IMR-90 (cell line): ENCODE measurements around the gene LRRC75A. TPM values are rescaled to one million over a fixed set of nuclear protein-coding genes. Genes with fewer than 3 reads are reported as not detected.

Experiments used
- ATAC-seq: fragments of 200-7000 bp; cut with Tn5 transposase; 2 replicates; pipeline ENCODE4 v1.9.1; 2020; ENCODE audit warnings: low read depth, mild to moderate bottlenecking, moderate library complexity
- BruUV-seq: library from RNA; stranded (reverse); fragments of 400-500 nt; replicated peaks from 2 replicates; lab custom pipeline; 2021; lab: Mats Ljungman, UMichigan
- CTCF ChIA-PET: fragments of 300-600 bp; formaldehyde crosslinking; extraction: SDS; loops from one replicate; lab custom pipeline; 2021; ENCODE audit warnings: antibody characterized with exemption; lab: Yijun Ruan, JAX
- POLR2A ChIA-PET: fragments of 300-600 bp; sonication (Branson Sonifier 250); formaldehyde crosslinking; loops from one replicate; lab custom pipeline; 2022; ENCODE audit warnings: antibody characterized with exemption; ENCODE audit not compliant: unreplicated experiment; lab: Charles Lee
- DNase-seq: peaks from one replicate; pipeline ENCODE4 v3.0.0; 2013
- H2AFZ ChIP-seq: replicated peaks from 2 replicates; pipeline ENCODE3; 2013; ENCODE audit warnings: low read length, mild to moderate bottlenecking; ENCODE audit not compliant: poor library complexity
- H2AK5ac ChIP-seq: 2 replicates; pipeline ENCODE4 v1.6.1; 2013; ENCODE audit warnings: low read depth, low read length, inconsistent platforms
- H2AK9ac ChIP-seq: replicated peaks from 2 replicates; pipeline ENCODE3; 2013; ENCODE audit warnings: mild to moderate bottlenecking, low read depth, low read length, moderate library complexity; ENCODE audit not compliant: poor library complexity
- H2BK120ac ChIP-seq: 2 replicates; pipeline ENCODE4 v1.6.1; 2013; ENCODE audit warnings: low read depth, low read length, inconsistent platforms
- H2BK15ac ChIP-seq: 3 replicates; pipeline ENCODE4 v1.6.1; 2013; ENCODE audit warnings: low read depth, low read length, inconsistent platforms
- H2BK20ac ChIP-seq: 2 replicates; pipeline ENCODE4 v1.6.1; 2013; ENCODE audit warnings: low read depth, mild to moderate bottlenecking, inconsistent platforms, low read length, moderate library complexity
- H2BK5ac ChIP-seq: 2 replicates; pipeline ENCODE4 v1.6.1; 2013; ENCODE audit warnings: mild to moderate bottlenecking, low read depth, low read length, inconsistent platforms; ENCODE audit not compliant: poor library complexity, severe bottlenecking
- H3K14ac ChIP-seq: replicated peaks from 2 replicates; pipeline ENCODE4 v1.6.1; 2013; ENCODE audit warnings: low read depth, low read length, inconsistent platforms
- H3K18ac ChIP-seq: 2 replicates; pipeline ENCODE4 v1.6.1; 2013; ENCODE audit warnings: low read depth, low read length, control low read depth
- H3K23ac ChIP-seq: 2 replicates; pipeline ENCODE4 v1.6.1; 2013; ENCODE audit warnings: low read depth, low read length, inconsistent platforms
- H3K27ac ChIP-seq: 2 replicates; pipeline ENCODE4 v1.5.1; 2013; ENCODE audit warnings: mild to moderate bottlenecking, control low read depth, low read length; ENCODE audit not compliant: insufficient read depth
- H3K27me3 ChIP-seq: 2 replicates; pipeline ENCODE4 v1.6.1; 2013; ENCODE audit warnings: low read length; ENCODE audit not compliant: control insufficient read depth, insufficient read depth
- H3K36me3 ChIP-seq: 2 replicates; pipeline ENCODE4 v1.6.1; 2013; ENCODE audit warnings: low read length, mixed read lengths; ENCODE audit not compliant: control insufficient read depth, insufficient read depth
- H3K4ac ChIP-seq: 2 replicates; pipeline ENCODE4 v1.6.1; 2013; ENCODE audit warnings: low read depth, low read length, inconsistent platforms
- H3K4me1 ChIP-seq: 2 replicates; pipeline ENCODE4 v1.6.1; 2013; ENCODE audit warnings: low read length, mixed read lengths; ENCODE audit not compliant: control insufficient read depth, insufficient read depth
- H3K4me2 ChIP-seq: 2 replicates; pipeline ENCODE4 v1.6.1; 2013; ENCODE audit warnings: low read depth, mild to moderate bottlenecking, control low read depth, low read length, moderate library complexity
- H3K4me3 ChIP-seq: 2 replicates; pipeline ENCODE4 v1.5.1; 2013; ENCODE audit warnings: low read depth, mild to moderate bottlenecking, control low read depth, low read length, moderate library complexity; ENCODE audit not compliant: insufficient read depth
- H3K56ac ChIP-seq: 2 replicates; pipeline ENCODE4 v1.6.1; 2013; ENCODE audit warnings: low read length, inconsistent platforms; ENCODE audit not compliant: insufficient read depth; ENCODE audit errors: extremely low read depth
- H3K79me1 ChIP-seq, 2 experiments: 2 replicates each; pipeline ENCODE4 v1.6.1; 2013; ENCODE audit warnings: low read length in 2 of 2, inconsistent platforms in 1 of 2, low read depth in 1 of 2
- H3K9ac ChIP-seq: 2 replicates; pipeline ENCODE4 v1.6.1; 2013; ENCODE audit warnings: low read depth, low read length, control low read depth
- H3K9me1 ChIP-seq: 2 replicates; pipeline ENCODE4 v1.6.1; 2013; ENCODE audit warnings: low read length, inconsistent platforms; ENCODE audit not compliant: insufficient read depth
- H3K9me3 ChIP-seq: 2 replicates; pipeline ENCODE4 v1.6.1; 2013; ENCODE audit warnings: low read length; ENCODE audit not compliant: control insufficient read depth, insufficient read depth
- H4K20me1 ChIP-seq: 2 replicates; pipeline ENCODE4 v1.6.1; 2013; ENCODE audit warnings: low read length, inconsistent platforms; ENCODE audit not compliant: insufficient read depth
- H4K5ac ChIP-seq: 2 replicates; pipeline ENCODE4 v1.6.1; 2013; ENCODE audit warnings: mild to moderate bottlenecking, low read depth, low read length, control low read depth
- H4K8ac ChIP-seq, 2 experiments: 2 replicates each; pipeline ENCODE4 v1.6.1; 2013; ENCODE audit warnings: low read depth in 2 of 2, low read length in 2 of 2, control low read depth in 1 of 2, inconsistent platforms in 1 of 2
- H4K91ac ChIP-seq: 2 replicates; pipeline ENCODE4 v1.6.1; 2013; ENCODE audit warnings: low read depth, low read length, inconsistent platforms; ENCODE audit not compliant: insufficient read depth
- BHLHE40 ChIP-seq: fragments of 150-350 bp; IDR thresholded peaks from 2 replicates; pipeline ENCODE4 v1.6.1; 2016; ENCODE audit warnings: mild to moderate bottlenecking, low read depth, low read length
- CEBPB ChIP-seq: IDR thresholded peaks from 2 replicates; pipeline ENCODE4 v1.6.1; 2012; ENCODE audit warnings: low read depth, low read length, improper control_type of control experiment
- CHD1 ChIP-seq: IDR thresholded peaks from 2 replicates; pipeline ENCODE4 v1.6.1; 2012; ENCODE audit warnings: low read depth, low read length, improper control_type of control experiment
- MAFK ChIP-seq: IDR thresholded peaks from 2 replicates; pipeline ENCODE4 v1.6.1; 2012; ENCODE audit warnings: low read depth, low read length, improper control_type of control experiment
- MAZ ChIP-seq: IDR thresholded peaks from 2 replicates; pipeline ENCODE4 v1.6.1; 2012; ENCODE audit warnings: low read depth, mild to moderate bottlenecking, low read length, improper control_type of control experiment, moderate library complexity, borderline replicate concordance
- MXI1 ChIP-seq: IDR thresholded peaks from 2 replicates; pipeline ENCODE4 v1.6.1; 2012; ENCODE audit warnings: low read depth, mild to moderate bottlenecking, low read length, moderate library complexity, borderline replicate concordance
- NFE2L2 ChIP-seq: fragments of 150-350 bp; IDR thresholded peaks from 2 replicates; pipeline ENCODE4 v1.6.1; 2016; ENCODE audit warnings: low read depth, mild to moderate bottlenecking, low read length
- POLR2A ChIP-seq: IDR thresholded peaks from 2 replicates; pipeline ENCODE4 v1.6.1; 2012; ENCODE audit warnings: mild to moderate bottlenecking, low read depth, low read length
- RAD21 ChIP-seq: IDR thresholded peaks from 2 replicates; pipeline ENCODE4 v1.6.1; 2012; ENCODE audit warnings: low read length, improper control_type of control experiment
- RCOR1 ChIP-seq: IDR thresholded peaks from 2 replicates; pipeline ENCODE4 v1.6.1; 2012; ENCODE audit warnings: mild to moderate bottlenecking, low read length, improper control_type of control experiment; ENCODE audit not compliant: insufficient replicate concordance
- RFX5 ChIP-seq: IDR thresholded peaks from 2 replicates; pipeline ENCODE4 v1.8.0; 2012; ENCODE audit warnings: low read depth, mild to moderate bottlenecking, low read length, moderate library complexity
- SMC3 ChIP-seq: fragments of 150-350 bp; IDR thresholded peaks from 2 replicates; pipeline ENCODE4 v1.6.1; 2016; ENCODE audit warnings: low read depth, mild to moderate bottlenecking, antibody characterized with exemption, low read length, moderate library complexity
- WGBS, 2 experiments: methylation state at CpG; one replicate each; pipeline versions ENCODE4 v1.1.5 to v1.1.7; 2013; ENCODE audit warnings: missing lambda C conversion rate in 2 of 2; ENCODE audit not compliant: insufficient read length in 1 of 2; ENCODE audit errors: extremely low coverage in 2 of 2; 5-methylcytosine and 5-hydroxymethylcytosine counted together
- dilution Hi-C: fragments of 300-500 bp; cut with HindIII; formaldehyde crosslinking; loops from one replicate; pipeline ENCODE4 v1.14.3; 2018; ENCODE audit warnings: low sequenced_read_pairs; ENCODE audit not compliant: unreplicated experiment
- in situ Hi-C: fragments of 300-500 bp; cut with MboI; formaldehyde crosslinking; loops from 3 replicates; pipeline ENCODE4 v1.14.3; 2019; ENCODE audit warnings: low sequenced_read_pairs, inconsistent platforms, mixed read lengths
- intact Hi-C: fragments of 100-400 bp; cut with micrococcal nuclease; formaldehyde crosslinking; loops from 2 replicates; pipeline ENCODE4 v1.10.0; 2022
- polyA plus RNA-seq, 3 experiments: library from polyadenylated mRNA; depleted of rRNA; stranded (reverse); fragments of >200 nt; gene quantifications; 2 replicates each; pipeline ENCODE4 v1.2.3, GENCODE V29; 2012; ENCODE audit warnings: low replicate concordance in 1 of 3
- total RNA-seq: library from RNA; depleted of rRNA; stranded (reverse); fragments of >200 nt; gene quantifications from 2 replicates; pipeline ENCODE4 v1.2.3, GENCODE V29; 2012
- TF ChIP-seq, protein P1 (sequence below): fragments of 150-350 bp; IDR thresholded peaks from 2 replicates; pipeline ENCODE4 v1.6.1; 2017; ENCODE audit warnings: mild to moderate bottlenecking, antibody characterized with exemption, low read length, low read depth
- TF ChIP-seq, protein P2 (sequence below): conservative IDR thresholded peaks from 2 replicates; pipeline ENCODE4 v1.5.1; 2012; ENCODE audit warnings: mild to moderate bottlenecking, low read depth, low read length, improper control_type of control experiment
- TF ChIP-seq, protein P3 (sequence below): fragments of 150-350 bp; IDR thresholded peaks from 2 replicates; pipeline ENCODE4 v1.6.1; 2016; ENCODE audit warnings: low read depth, mild to moderate bottlenecking, low read length, moderate library complexity, borderline replicate concordance

LRRC75A gene
- total and polyA plus RNA-seq, 2 of the 4 experiments (the other 2 are of a cell fraction) = 0.72 to 1.0 TPM

DNA sequence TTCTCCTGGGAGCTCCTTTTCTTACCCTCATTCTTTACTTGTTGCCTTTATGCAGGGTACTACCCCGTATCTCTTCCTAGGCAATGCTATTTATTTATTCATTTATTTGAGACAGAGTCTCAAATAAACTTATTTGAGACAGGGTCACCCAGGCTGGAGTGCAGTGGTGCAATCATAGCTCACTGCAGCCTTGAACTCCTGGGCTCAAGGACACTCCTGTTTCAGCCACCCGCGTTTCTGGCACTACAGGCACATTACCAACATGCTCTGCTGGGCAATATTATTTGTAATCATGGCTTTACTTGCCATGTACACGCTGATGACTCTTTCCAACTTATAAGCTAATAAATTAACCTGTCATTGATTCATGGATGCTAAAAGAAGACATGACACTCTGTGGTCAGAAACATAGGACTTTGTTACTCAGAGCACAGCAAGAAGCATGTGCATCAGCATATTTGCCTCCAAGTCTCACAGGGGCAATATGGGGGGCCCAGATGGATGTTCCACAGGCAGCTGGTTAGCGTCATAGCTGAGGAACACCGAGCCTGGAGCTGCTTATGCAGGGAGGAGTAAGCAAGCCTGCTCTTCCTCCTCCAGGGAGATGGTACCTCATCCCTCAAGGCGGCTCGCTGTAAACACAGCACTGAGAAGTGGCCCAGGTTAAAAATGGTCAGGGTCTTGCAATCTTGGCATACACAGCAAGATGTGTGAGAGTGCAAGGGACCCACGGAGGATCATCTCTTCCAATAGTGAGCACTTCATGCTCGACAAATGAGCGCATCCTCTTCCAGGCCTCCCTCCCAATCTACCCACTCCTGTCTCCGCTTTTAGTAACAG, 4.2 kb upstream of the LRRC75A start:
- Histone ChIP-seq H3K4me3 (no peak overlapping the region), H2BK15ac (no peak overlapping the region), H3K27me3 (peaks cover 52% of the 10 kb centered on the region), H2BK20ac (no peak overlapping the region), H2AFZ (no peak overlapping the region), H3K79me1 (no peaks in the 10 kb centered on the region), H3K14ac (no peak overlapping the region), H2AK5ac (no peak overlapping the region), H2BK5ac (no peak overlapping the region), H3K4me2 (no peak overlapping the region), H4K91ac (no peak overlapping the region), H3K4me1 (no peaks in the 10 kb centered on the region; the same call in 1 of the 2 replicates), H3K56ac (no peak overlapping the region), H3K9ac (no peak overlapping the region), H3K18ac (no peak overlapping the region), H3K9me1 (no peaks in the 10 kb centered on the region), H4K5ac (no peak overlapping the region), H3K36me3 (no peaks in the 10 kb centered on the region), H4K20me1 (no peaks in the 10 kb centered on the region), H2AK9ac (no peak overlapping the region), H3K9me3 (no peaks in the 10 kb centered on the region), H3K23ac (no peak overlapping the region), H4K8ac (no peak overlapping the region), H3K27ac (no peak overlapping the region), H2BK120ac (no peak overlapping the region), H3K4ac (no peak overlapping the region)
- in situ Hi-C loops (no loop called here), dilution Hi-C loops (no loop called here), intact Hi-C loops (no loop called here)
- ChIA-PET POLR2A (no interaction called here), CTCF (no interaction called here)
- BruUV-seq = no TSS peak
- WGBS, 2 experiments = 10% methylated on average over 2 of the region's 12 CpGs; no CpG with 5 or more reads in 1 of the 2 experiments
- no peak for ATAC-seq
- no peak for DNase-seq
- no peak for TF ChIP-seq RCOR1
- TF ChIP-seq, protein P1, sequence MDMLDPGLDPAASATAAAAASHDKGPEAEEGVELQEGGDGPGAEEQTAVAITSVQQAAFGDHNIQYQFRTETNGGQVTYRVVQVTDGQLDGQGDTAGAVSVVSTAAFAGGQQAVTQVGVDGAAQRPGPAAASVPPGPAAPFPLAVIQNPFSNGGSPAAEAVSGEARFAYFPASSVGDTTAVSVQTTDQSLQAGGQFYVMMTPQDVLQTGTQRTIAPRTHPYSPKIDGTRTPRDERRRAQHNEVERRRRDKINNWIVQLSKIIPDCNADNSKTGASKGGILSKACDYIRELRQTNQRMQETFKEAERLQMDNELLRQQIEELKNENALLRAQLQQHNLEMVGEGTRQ = no peak
- TF ChIP-seq BHLHE40 = no peak
- TF ChIP-seq, protein P2, sequence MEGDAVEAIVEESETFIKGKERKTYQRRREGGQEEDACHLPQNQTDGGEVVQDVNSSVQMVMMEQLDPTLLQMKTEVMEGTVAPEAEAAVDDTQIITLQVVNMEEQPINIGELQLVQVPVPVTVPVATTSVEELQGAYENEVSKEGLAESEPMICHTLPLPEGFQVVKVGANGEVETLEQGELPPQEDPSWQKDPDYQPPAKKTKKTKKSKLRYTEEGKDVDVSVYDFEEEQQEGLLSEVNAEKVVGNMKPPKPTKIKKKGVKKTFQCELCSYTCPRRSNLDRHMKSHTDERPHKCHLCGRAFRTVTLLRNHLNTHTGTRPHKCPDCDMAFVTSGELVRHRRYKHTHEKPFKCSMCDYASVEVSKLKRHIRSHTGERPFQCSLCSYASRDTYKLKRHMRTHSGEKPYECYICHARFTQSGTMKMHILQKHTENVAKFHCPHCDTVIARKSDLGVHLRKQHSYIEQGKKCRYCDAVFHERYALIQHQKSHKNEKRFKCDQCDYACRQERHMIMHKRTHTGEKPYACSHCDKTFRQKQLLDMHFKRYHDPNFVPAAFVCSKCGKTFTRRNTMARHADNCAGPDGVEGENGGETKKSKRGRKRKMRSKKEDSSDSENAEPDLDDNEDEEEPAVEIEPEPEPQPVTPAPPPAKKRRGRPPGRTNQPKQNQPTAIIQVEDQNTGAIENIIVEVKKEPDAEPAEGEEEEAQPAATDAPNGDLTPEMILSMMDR = no peak
- no peak for TF ChIP-seq NFE2L2
- TF ChIP-seq CHD1 = no peak
- no peak for TF ChIP-seq POLR2A
- TF ChIP-seq SMC3 = no peak
- no peak for TF ChIP-seq RFX5
- no peak for TF ChIP-seq MXI1
- TF ChIP-seq MAFK = no peak
- TF ChIP-seq RAD21 = no peak
- TF ChIP-seq CEBPB = no peak
- TF ChIP-seq MAZ = no peak
- TF ChIP-seq, protein P3, sequence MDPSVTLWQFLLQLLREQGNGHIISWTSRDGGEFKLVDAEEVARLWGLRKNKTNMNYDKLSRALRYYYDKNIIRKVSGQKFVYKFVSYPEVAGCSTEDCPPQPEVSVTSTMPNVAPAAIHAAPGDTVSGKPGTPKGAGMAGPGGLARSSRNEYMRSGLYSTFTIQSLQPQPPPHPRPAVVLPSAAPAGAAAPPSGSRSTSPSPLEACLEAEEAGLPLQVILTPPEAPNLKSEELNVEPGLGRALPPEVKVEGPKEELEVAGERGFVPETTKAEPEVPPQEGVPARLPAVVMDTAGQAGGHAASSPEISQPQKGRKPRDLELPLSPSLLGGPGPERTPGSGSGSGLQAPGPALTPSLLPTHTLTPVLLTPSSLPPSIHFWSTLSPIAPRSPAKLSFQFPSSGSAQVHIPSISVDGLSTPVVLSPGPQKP = no peak
